ENCODE results near the gene ZNF678.
"Not testable (repeated sequence)": the region's sequence is repeated elsewhere in the genome, so short reads cannot be mapped to it uniquely, and the experiment has no call there.

Gene ZNF678

GRCh38 chr1:227551881-227552280, 11.5 kb upstream of the ZNF678 start:
- DNase-seq (ENCODE audit: low read depth in 2 of 2) = not testable (repeated sequence)

DNA sequence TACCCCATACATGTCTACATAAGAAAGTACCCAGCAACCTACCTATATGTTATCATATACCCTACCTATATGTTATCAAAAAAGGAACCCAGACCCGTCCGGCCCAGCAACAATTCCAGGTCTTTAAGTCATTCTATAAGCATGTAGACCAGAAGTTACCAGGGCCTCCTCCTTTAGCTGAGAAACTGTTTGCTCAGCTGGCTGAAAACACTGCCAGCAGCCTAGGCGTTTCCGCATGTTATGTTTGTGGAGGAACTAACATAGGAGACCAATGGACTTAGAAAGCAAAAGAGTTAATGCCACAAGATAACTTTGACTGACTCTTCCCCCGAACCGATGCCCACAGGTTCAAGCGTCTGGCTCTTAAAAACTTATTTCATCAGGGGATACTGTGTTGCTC, 7.1 kb upstream of the ZNF678 start:
- DNase-seq (ENCODE audit: low read depth in 2 of 2) = no peak

GRCh38 chr1:227557962-227558725, 5.2 kb upstream of the ZNF678 start:
- no peak for DNase-seq (ENCODE audit: low read depth in 2 of 2)

DNA sequence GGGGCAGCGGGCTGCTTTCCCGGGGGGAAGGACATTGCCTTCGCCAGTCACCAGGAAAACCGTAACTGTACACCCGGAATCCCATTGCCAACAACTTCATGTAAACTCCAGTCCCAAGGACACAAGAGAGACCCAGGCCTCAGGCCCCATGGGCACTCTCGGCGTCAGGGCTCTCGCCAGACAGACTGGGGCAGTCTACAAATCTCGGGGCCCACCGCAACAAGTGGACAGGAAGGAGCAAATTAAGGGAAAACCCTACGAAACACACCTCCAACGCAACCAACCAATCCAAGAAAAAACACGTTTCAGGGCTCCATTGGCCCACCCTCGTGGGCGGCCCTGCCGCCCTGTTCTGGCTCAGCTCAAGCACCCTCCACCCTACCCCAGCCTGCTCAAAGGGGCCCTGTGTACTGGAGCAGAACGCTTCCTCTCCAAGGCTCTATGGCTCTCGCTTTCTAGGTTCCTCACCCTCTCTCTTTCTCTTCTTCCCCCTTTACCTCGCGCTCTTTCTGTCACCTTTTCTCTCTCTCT, 4.6 kb upstream of the ZNF678 start:
- DNase-seq (ENCODE audit: low read depth in 2 of 2) = no peak

GRCh38 chr1:227559499-227559898, 3.9 kb upstream of the ZNF678 start:
- no peak for DNase-seq (ENCODE audit: low read depth in 2 of 2)

- no peak for DNase-seq (ENCODE audit: low read depth in 2 of 2)
Observed at GRCh38 chr1:227559926-227560325, 3.4 kb upstream of the ZNF678 start.

DNA sequence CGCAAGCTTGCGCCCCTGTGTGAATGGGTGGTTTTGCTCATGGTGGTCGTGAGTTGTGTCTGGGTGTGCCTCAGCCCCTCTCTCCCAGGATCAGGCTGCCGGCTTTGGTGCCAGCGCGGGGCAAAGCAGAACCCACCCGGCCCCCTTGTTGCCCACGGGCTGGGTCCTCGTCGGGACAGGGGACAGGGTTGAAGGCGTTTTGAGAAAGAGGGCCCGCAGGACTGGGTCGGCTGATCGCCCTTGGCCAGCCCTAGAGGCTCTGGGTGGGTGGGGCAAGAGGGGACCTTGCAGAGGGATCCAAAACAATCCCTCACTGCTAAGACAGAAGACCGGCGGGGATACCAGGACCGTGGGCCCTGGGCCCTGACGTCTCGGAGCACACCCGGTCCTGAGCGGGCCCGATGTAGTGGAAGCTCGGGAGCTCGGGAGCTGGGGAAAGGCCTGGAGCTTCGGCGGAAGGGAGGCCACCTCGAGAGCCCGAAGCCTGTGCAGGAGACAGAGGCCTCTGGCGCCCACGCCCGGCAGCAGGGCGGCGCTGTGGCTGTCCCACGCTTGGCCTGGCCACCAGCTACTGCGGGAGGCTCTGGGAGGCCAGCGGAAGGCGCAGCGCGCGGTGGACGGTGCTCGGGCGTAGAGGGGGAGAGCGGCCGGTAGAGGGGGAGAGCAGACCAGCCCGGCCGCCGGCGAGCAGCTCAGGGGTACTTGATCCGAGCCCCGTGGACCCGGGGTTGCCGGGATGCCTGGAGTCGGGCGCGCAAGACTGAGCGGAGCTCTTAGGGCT, 2.8 kb upstream of the ZNF678 start:
- no peak for DNase-seq (ENCODE audit: low read depth in 2 of 2)

DNA sequence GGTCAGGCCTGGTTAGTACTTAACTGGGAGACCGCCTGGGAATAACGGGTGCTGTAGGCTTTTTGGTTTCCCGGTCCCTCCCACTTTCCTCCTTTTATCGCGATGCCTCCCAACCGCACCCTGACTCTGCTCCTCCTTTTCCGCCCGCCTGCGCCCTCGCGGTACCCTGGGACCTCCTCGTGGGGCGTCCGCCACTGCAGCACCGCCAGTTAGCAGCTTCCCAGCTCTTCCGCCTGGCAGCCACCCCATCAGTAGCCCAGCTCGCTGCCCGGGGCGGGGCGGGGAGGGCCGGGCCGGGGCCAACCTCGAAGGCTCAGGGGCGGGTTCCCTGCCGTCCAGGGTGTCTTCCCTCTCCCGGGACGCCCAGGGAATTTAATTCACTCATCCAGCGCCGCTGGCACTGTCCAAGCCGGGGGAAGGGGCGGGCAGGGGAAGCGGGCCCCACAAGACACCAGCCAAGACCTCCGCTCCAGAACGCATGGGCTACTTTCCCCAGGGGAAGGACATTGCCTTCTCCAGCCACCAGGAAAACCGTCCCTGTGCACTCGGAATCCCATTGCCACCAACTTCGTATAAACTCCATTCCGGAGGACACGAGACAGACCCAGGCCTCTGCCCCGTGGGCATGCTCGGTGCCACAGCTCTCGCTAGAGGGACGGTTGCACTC, 2.0 kb upstream of the ZNF678 start:
- DNase-seq (ENCODE audit: low read depth in 2 of 2) = no peak

DNA sequence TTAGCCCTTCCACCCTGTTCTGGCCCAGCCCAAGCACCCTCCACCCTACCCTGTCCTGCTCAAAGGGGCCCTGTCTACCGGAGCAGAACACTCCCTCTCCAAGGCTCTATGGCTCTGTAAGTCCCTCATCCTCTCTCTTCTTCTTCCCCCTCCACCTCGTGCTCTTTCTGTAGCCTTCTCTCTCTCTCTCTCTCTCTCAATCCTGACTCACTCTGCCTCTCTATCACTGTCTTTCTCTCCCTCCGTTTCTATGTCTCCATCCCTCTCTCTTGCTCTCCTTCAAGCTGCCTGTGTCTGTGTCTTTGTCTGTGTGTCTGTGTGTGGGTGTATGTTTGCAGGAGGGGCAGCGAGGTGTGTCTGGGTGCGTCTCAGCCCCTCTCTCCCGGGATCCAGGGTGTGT, 1.3 kb upstream of the ZNF678 start:
- no peak for DNase-seq (ENCODE audit: low read depth in 2 of 2)

DNA sequence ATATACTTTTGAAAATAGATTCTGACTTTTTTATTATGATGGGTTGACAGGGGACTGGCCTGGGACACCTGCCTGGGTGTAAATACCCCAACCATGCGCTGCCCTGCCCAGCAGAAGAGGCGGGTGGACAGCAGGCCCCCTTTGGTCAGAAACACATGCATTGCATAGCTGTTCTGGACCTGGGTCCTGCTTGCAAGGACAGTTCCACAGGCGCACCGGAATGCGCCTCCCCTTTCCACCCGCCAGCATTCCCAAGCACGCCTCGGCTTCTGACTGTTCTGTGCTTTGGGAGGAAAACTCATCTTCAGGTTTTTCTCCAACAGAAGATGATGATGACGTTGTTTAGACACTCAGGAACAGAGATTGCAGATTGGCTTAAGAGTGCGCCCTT, 428 bp upstream of the ZNF678 start:
- DNase-seq (ENCODE audit: low read depth in 2 of 2) = no peak

DNA sequence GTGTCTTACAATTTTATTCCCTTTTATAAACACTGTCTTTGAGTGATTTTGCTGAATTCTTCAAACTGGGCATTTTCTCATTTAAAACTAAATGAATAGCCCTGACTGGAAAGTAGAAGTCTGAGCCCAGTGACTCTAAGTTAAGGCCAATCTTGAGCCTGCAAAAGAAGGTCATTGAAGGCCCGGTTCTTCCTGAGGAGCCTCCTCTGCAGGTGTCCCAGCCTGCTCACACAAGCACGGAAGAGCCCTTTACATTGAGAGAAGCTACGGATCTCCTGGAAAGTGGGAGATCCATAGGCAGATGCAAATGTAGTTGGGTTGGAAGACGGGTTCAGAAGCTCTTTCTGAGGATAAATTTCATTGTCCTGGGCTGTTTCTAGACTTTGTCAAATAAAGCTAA, 3.9 kb downstream of the ZNF678 start:
- no peak for DNase-seq (ENCODE audit: low read depth in 2 of 2)

DNA sequence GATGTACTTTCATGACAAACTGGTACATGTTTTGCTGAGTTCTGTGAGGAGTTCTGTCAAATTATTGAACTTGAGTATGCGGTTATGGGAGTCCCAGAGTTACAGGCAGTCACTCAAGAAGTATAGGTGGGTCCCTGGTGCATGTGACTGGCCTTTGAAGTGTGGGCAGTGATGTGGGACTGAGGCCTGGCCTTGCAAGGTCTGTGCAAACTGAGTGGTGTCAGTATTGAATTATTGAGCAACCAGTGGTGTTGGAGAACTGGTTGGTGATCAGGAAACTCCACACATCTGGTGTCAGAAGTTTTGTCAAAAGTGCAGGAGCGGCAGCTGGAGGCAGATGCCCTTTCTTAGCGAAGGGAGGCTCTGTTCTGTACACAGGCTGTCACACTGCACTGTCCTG, 5.2 kb downstream of the ZNF678 start:
- DNase-seq (ENCODE audit: low read depth in 2 of 2) = no peak

GRCh38 chr1:227572752-227573151, 9.4 kb downstream of the ZNF678 start:
- DNase-seq (ENCODE audit: low read depth in 2 of 2) = no peak

GRCh38 chr1:227574926-227575325, 11.6 kb downstream of the ZNF678 start:
- DNase-seq (ENCODE audit: low read depth in 2 of 2) = no peak

DNA sequence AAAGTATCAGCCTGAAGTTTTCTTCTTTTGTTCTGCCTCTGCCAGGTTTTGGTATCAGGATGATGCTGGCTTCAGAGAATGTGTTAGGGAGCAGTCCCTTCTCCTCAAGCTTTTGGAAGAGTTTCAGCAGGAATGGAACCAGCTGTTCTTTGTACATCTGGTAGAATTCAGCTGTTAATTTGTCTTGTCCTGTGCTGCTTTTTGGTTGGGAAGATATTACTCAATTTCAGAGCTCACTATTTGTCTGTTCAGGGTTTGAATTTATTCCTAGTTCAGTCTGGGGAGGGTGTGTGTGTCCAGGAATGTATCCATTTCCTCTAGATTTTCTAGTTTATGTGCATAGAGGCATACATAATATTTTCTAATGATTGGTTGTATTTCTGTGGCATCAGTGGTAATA, 12.8 kb downstream of the ZNF678 start:
- no peak for DNase-seq (ENCODE audit: low read depth in 2 of 2)

GRCh38 chr1:227577500-227577899, 14.1 kb downstream of the ZNF678 start:
- DNase-seq (ENCODE audit: low read depth in 2 of 2) = no peak

GRCh38 chr1:227583354-227583753, 20.0 kb downstream of the ZNF678 start:
- no peak for DNase-seq (ENCODE audit: low read depth in 2 of 2)

- no peak for DNase-seq (ENCODE audit: low read depth in 2 of 2)
Observed at GRCh38 chr1:227586733-227587132, 23.4 kb downstream of the ZNF678 start.

GRCh38 chr1:227587968-227588367, 24.6 kb downstream of the ZNF678 start:
- no peak for DNase-seq (ENCODE audit: low read depth in 2 of 2)

DNA sequence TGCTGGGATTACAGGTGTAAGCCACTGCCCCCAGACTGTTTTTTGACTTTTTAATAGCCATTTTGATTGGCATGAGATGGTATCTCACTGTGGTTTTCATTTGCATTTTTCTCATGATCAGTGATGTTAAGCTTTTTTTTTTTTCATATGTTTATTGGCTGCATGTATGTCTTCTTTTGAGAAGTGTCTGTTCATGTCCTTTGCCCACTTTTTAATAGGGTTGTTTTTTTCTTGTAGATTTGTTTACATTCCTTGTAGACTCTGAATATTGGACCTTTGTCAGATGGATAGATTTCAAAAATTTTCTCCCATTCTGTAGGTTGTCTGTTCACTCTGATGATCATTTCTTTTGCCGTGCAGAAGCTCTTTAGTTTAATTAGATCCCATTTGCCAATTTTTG, 25.4 kb downstream of the ZNF678 start:
- not testable (repeated sequence) for DNase-seq (ENCODE audit: low read depth in 2 of 2)

- not testable (repeated sequence) for DNase-seq (ENCODE audit: low read depth in 2 of 2)
Observed at GRCh38 chr1:227589777-227590176, 26.4 kb downstream of the ZNF678 start.

GRCh38 chr1:227596222-227596621, 32.9 kb downstream of the ZNF678 start:
- DNase-seq (ENCODE audit: low read depth in 2 of 2) = not testable (repeated sequence)

All from stimulated activated CD8-positive, alpha-beta memory T cell treated with anti-CD3 and anti-CD28 coated beads, Interleukin-7, amount 100 ng/mL, for 1 hour (primary cell).